Neural cell (in vitro differentiated cells): ENCODE measurements around the gene HEPACAM. TPM values are rescaled to one million over a fixed set of nuclear protein-coding genes. Genes with fewer than 3 reads are reported as not detected.

Experiments used
- H2AFZ ChIP-seq: fragments of 200-600, 300-800 bp; sonication (generic), shearing (Covaris generic); 2 replicates; pipeline ENCODE4 v1.6.0; 2014; ENCODE audit warnings: low read depth, mild to moderate bottlenecking, antibody characterized with exemption, low read length, moderate library complexity
- H3F3A ChIP-seq: fragments of 200-600 bp; shearing (Covaris generic); 2 replicates; pipeline ENCODE4 v1.6.1; 2016; ENCODE audit warnings: mild to moderate bottlenecking, moderate library complexity, mixed read lengths, antibody characterized with exemption, low read length; ENCODE audit not compliant: insufficient read depth, poor library complexity, severe bottlenecking
- H3K27ac ChIP-seq: fragments of 200-600, 300-800 bp; sonication (generic), shearing (Covaris generic); 2 replicates; pipeline ENCODE4 v1.5.1; 2014; ENCODE audit warnings: mild to moderate bottlenecking, low read length, moderate library complexity
- H3K27me3 ChIP-seq: fragments of 300-800, 200-600 bp; sonication (generic), shearing (Covaris generic); 2 replicates; pipeline ENCODE4 v1.6.0; 2014; ENCODE audit warnings: mild to moderate bottlenecking, low read depth, low read length, moderate library complexity; ENCODE audit not compliant: insufficient read depth
- H3K36me3 ChIP-seq: fragments of 300-800, 200-600 bp; sonication (generic), shearing (Covaris generic); 2 replicates; pipeline ENCODE4 v1.5.1; 2014; ENCODE audit warnings: mild to moderate bottlenecking, antibody characterized with exemption, low read length, moderate library complexity; ENCODE audit not compliant: insufficient read depth
- H3K4me2 ChIP-seq: fragments of 300-800, 200-600 bp; sonication (generic), shearing (Covaris generic); 2 replicates; pipeline ENCODE4 v1.6.0; 2014; ENCODE audit warnings: mild to moderate bottlenecking, low read length
- H3K4me3 ChIP-seq: fragments of 300-800, 200-600 bp; sonication (generic), shearing (Covaris generic); 2 replicates; pipeline ENCODE4 v1.5.1; 2014; ENCODE audit warnings: mild to moderate bottlenecking, low read length, moderate library complexity
- H3K79me2 ChIP-seq: fragments of 200-600 bp; shearing (Covaris generic); replicated peaks from 2 replicates; pipeline ENCODE4 v1.6.0; 2014; ENCODE audit warnings: mild to moderate bottlenecking, low read length, moderate library complexity; ENCODE audit not compliant: insufficient read depth
- H3K9ac ChIP-seq: fragments of 300-800, 200-600 bp; sonication (generic), shearing (Covaris generic); 2 replicates; pipeline ENCODE4 v1.6.1; 2016; ENCODE audit warnings: mild to moderate bottlenecking, low read length, mixed read lengths
- H3K9me2 ChIP-seq: fragments of 200-600 bp; shearing (Covaris generic); 2 replicates; pipeline ENCODE4 v1.6.1; 2016; ENCODE audit warnings: mild to moderate bottlenecking, low read length, mixed read lengths; ENCODE audit not compliant: insufficient read depth
- H3K9me3 ChIP-seq: fragments of 200-600, 300-800 bp; sonication (generic), shearing (Covaris generic); 2 replicates; pipeline ENCODE4 v1.6.1; 2016; ENCODE audit warnings: mild to moderate bottlenecking, mixed run types, low read length, moderate library complexity, mixed read lengths
- H4K20me1 ChIP-seq: fragments of 200-600 bp; shearing (Covaris generic); 2 replicates; pipeline ENCODE4 v1.6.1; 2016; ENCODE audit warnings: mild to moderate bottlenecking, mixed run types; ENCODE audit not compliant: insufficient read depth
- CTCF ChIP-seq: fragments of 450-650 bp; IDR thresholded peaks from 2 replicates; pipeline ENCODE4 v1.5.1; 2014; ENCODE audit warnings: antibody characterized with exemption, mild to moderate bottlenecking, moderate library complexity; ENCODE audit not compliant: poor library complexity, severe bottlenecking
- EP300 ChIP-seq: fragments of 450-650 bp; conservative IDR thresholded peaks from 2 replicates; pipeline ENCODE4 v1.6.1; 2014; ENCODE audit warnings: antibody characterized with exemption, mild to moderate bottlenecking, moderate library complexity; ENCODE audit not compliant: poor library complexity, severe bottlenecking
- EZH2 ChIP-seq: fragments of 200-600, 300-800 bp; shearing (Covaris generic), sonication (generic); IDR thresholded peaks from 2 replicates; pipeline ENCODE4 v1.6.1; 2014; ENCODE audit warnings: antibody characterized with exemption, low read length, borderline replicate concordance, mild to moderate bottlenecking; ENCODE audit not compliant: insufficient read depth, poor library complexity, severe bottlenecking
- MXI1 ChIP-seq: fragments of 450-650 bp; conservative IDR thresholded peaks from 2 replicates; pipeline ENCODE4 v1.6.1; 2014; ENCODE audit warnings: antibody characterized with exemption, mild to moderate bottlenecking; ENCODE audit not compliant: poor library complexity, severe bottlenecking
- POLR2AphosphoS5 ChIP-seq: IDR thresholded peaks from 2 replicates; pipeline ENCODE4 v1.6.1; 2012
- RAD21 ChIP-seq: fragments of 450-650 bp; conservative IDR thresholded peaks from 2 replicates; pipeline ENCODE4 v1.6.1; 2014; ENCODE audit warnings: antibody characterized with exemption, mild to moderate bottlenecking, moderate library complexity
- REST ChIP-seq: IDR thresholded peaks from 2 replicates; pipeline ENCODE4 v1.6.1; 2012; ENCODE audit warnings: borderline replicate concordance
- SMC3 ChIP-seq: fragments of 450-650 bp; conservative IDR thresholded peaks from 2 replicates; pipeline ENCODE4 v1.6.1; 2014; ENCODE audit warnings: antibody characterized with exemption, mild to moderate bottlenecking, moderate library complexity; ENCODE audit not compliant: poor library complexity
- TAF1 ChIP-seq: IDR thresholded peaks from 2 replicates; pipeline ENCODE4 v1.6.1; 2012; ENCODE audit warnings: low read depth
- polyA plus RNA-seq: library from polyadenylated mRNA; depleted of rRNA; stranded (reverse); fragments of >200 nt; gene quantifications from 2 replicates; pipeline ENCODE4 v1.2.3, GENCODE V29; 2014

The HEPACAM gene
- polyA plus RNA-seq, 1 donor from 2014 or later, result not detected

GRCh38 chr11:124893781-124894401, 42.0 kb downstream of the HEPACAM start:
- no peak overlapping the region for H2AFZ ChIP-seq
- no peaks in the 10 kb centered on the region for H3F3A ChIP-seq
- no peaks in the 10 kb centered on the region for H3K79me2 ChIP-seq
- H3K4me3 ChIP-seq, result no peak overlapping the region
- TF ChIP-seq EZH2, result no peak
- no peak for TF ChIP-seq POLR2AphosphoS5
- no peak for TF ChIP-seq CTCF
- no peak for TF ChIP-seq RAD21
- TF ChIP-seq TAF1, result no peak
- H3K9me2 ChIP-seq, result no peaks in the 10 kb centered on the region
- H3K27me3 ChIP-seq, result no peaks in the 10 kb centered on the region
- H3K36me3 ChIP-seq, result no peaks in the 10 kb centered on the region
- H3K27ac ChIP-seq, result no peak overlapping the region
- no peaks in the 10 kb centered on the region for H3K9me3 ChIP-seq
- no peak overlapping the region for H3K4me2 ChIP-seq
- H4K20me1 ChIP-seq, result no peaks in the 10 kb centered on the region
- no peak overlapping the region for H3K9ac ChIP-seq

GRCh38 chr11:124892750-124893454, 42.9 kb downstream of the HEPACAM start:
- Histone ChIP-seq H3K27ac (no peak overlapping the region), H3K36me3 (no peaks in the 10 kb centered on the region), H2AFZ (no peak overlapping the region), H3F3A (no peaks in the 10 kb centered on the region), H3K27me3 (no peaks in the 10 kb centered on the region), H3K79me2 (no peaks in the 10 kb centered on the region), H3K4me3 (no peak overlapping the region), H3K9ac (no peak overlapping the region), H3K4me2 (no peak overlapping the region), H4K20me1 (no peaks in the 10 kb centered on the region), H3K9me3 (no peaks in the 10 kb centered on the region), H3K9me2 (no peaks in the 10 kb centered on the region)
- TF ChIP-seq POLR2AphosphoS5 (no peak), EP300 (no peak), MXI1 (no peak), SMC3 (no peak), REST (no peak), CTCF (no peak), TAF1 (no peak), EZH2 (no peak), RAD21 (no peak)
